Hematopoietic multipotent progenitor cell treated with erythropoietin and hydrocortisone succinate and interleukin-3 and kit ligand, for 4 days (in vitro differentiated cells): ENCODE measurements around the gene NINL.
"Not testable (repeated sequence)": the region's sequence is repeated elsewhere in the genome, so short reads cannot be mapped to it uniquely, and the experiment has no call there.

ENCODE experiments used
- DNase-seq: peaks from one replicate; pipeline ENCODE4 v3.0.0-alpha.2; 2015

Gene NINL

DNA sequence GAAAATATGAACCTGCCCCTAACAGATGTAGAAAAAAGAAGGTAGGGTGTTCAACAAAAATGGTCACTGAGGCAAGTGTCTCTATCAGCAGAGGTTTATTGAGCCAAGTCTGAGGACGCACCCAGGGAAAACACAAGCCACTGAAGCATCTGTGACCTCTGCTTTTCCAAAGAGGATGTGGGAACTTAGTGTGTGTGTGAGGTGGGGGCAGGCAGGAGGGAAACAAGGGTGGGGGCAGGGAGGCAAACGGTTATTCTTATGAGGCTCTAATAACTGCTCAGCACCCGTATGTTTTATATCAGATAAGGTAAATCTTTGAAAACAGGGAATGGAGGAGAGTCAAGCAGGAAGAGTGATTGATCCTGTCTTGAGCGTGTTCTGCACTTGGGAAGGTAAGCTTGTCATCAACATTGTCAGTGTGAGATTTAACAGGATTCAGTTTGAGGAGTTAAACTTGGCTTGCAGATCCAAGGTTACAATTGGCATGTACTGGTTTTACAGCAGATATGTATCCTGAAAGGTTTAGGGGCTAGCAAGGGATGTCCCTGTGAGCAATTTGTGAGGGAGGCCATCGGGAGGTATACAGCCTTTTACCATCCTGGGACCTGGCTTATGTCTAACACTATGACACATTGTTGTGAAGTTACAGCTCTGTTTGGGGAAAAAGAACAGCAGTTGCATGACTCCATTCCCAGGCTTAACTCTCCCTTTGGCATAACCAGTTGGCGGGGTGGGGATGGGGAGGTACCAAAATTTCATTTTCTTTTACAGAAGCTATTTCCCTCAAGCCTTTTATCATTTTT is 33.7 kb downstream of the NINL start:
- no peak for DNase-seq

DNA sequence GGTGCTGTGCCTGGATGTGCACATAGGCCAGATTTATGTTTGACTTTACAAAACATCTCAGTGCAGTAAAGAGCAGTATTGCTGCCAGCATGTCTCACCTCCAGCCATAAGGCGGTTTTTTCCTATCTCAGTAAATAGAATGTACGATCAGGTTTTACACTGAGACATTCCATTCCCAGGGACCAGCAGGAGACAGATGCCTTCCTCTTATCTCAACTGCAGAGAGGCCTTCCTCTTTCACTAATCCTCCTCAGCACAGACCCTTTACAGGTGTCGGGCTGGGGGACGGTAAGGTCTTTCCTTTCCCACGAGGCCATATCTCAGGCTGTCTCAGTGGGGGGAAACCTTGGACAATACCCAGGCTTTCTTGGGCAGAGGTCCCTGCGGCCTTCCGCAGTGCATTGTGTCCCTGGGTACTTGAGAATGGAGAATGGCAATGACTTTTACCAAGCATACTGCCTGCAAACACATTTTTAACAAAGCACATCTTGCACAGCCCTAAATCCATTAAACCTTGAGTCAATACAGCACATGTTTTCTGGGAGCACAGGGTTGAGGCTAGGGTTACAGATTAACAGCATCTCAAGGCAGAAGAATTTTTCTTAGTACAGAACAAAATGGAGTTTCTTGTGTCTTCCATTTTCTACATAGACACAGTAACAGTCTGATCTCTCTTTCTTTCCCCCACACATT is 34.5 kb downstream of the NINL start:
- not testable (repeated sequence) for DNase-seq

DNA sequence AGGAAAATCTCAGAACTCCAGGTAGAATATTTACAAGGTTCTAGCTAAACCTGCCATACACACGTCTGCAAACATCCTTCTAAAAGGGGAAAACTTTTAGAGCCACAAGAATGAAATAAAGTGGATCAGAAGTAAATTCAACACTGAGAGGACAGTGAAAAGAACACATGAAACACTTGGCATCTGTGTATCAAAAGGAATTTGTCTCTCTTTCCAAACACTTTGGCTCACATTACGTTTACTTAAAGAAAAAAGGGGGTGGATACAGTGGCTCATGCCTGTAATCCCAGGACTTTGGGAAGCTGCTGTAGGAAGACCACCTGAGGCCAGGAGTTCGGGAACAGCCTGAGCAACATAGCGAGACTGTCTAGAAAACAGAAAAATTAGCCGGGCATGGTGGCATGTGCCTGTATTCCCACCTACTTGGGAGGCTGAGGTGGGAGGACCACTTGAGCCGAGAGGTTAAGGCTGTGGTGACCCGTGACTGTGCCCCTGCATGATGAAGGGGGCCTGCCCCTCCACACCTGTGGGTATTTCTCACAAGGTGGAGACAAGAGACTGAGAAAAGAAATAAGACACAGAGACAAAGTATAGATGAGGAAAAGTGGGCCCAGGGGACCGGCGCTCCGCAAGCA is 35.4 kb downstream of the NINL start:
- DNase-seq = no peak

DNA sequence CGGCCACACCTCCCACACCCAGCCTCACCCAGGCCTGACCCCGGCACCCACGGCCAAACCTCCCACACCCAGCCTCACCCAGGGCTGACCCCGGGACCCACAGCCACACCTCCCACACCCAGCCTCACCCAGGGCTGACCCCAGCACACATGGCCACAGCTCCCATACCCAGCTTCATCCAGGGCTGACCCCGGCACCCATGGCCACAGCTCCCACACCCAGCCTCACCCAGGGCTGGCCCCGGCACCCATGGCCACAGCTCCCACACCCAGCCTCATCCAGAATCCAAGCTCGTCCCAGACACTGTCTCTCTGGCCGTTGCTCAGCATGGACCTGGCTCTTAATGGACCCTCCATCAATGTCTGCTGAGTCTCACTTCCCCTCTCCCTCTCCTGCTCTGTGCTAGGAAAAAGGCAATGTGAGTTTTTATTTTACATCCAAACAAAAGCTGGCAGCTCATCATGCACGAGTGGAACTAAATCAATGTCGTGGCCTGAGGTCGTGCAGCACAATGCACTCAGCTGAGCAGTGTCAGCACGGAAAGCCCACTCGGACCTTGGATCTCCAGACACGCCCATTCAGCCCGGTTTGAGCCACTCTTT is 36.1 kb downstream of the NINL start:
- no peak for DNase-seq

DNA sequence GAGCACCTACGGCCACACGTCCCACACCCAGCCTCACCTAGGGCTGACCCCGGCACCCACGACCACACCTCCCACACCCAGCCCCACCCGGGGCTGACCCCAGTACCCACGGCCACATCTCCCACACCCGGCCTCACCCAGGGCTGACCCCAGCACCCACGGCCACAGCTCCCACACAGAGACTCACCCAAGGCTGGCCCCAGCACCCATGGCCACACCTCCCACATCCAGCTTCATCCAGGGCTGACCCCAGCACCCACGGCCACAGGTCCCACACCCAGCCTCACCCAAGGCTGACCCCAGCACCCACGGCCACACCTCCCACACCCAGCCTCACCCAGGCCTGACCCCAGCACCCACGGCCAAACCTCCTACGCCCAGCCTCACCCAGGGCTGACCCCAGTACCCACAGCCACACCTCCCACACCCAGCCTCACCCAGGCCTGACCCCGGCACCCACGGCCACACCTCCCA is 36.7 kb downstream of the NINL start:
- no peak for DNase-seq

DNA sequence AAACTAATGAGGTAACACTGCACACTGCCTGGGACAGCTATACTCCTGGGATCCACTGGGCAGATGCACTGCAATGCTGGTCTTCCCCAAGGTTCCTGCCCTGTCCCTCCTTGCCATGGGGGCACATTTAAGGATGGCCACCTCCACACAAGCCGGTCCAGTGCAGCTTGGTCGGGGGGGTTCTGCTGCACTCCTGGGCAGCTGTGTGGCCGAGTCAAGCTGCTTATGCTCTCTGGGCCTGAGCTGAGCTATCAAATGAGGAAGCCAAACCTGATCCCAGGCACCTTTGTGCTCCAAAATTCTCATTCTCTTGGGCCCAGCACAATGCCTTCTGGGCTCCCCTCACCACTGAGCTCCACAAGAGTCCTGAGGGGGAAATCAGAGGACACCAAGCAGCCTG is 37.3 kb downstream of the NINL start:
- DNase-seq = no peak

DNA sequence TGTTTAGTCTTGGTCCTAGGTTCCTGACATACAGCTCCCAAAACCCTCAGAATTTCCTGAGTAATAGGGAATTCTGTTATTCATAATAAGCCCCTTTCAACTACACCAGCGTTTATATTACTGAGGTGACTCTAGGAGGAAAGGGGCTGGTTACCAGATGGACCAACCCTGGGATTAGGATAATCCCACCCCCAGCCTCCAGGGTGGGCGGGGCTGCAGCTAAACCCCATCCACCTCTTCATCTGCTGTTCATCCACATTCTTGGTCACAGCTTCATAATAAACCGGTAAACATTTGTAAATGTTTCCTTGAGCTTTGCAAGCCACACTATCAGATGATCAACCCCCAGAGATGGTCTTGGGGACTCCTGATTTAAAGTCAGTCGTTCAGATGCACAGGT is 38.3 kb downstream of the NINL start:
- DNase-seq = no peak

DNA sequence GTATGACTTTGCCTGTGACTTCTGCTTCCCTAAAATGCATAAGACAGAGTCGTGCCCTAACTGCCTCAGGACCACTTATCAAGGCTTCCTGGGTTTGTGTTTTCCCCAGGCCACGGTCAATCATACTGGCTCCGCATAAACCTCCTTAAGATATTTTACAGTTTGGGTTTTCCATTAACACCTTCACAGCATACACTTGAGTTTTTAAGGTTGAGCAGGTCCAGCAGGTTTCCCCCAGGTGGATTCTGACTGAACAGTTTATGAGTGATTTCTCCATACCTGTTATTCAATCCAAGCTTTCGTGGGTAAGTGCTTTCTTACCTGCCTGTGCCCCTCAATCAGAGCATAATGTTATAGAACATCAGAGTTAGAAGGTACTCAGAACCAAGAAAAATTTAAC is 39.3 kb downstream of the NINL start:
- DNase-seq = no peak

DNA sequence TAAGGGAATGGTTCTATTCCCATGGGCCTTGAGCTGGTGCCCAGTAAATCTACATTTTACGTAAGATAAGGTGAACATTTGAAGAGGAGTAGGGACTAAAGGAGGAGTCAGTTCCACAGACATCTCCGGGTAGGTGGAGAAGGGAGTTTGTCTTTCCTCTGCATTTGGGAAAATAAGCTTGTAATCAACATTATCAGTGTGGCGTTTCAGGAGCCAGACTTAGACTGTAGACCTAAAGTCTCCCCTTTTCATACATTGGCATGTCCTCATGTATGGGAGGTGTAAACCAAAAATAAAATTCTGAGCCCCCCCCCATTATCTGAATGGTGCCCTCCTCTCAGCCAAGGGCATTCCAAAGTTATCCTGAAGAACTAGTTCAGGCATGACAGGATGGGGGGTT is 40.2 kb downstream of the NINL start:
- DNase-seq = no peak

DNA sequence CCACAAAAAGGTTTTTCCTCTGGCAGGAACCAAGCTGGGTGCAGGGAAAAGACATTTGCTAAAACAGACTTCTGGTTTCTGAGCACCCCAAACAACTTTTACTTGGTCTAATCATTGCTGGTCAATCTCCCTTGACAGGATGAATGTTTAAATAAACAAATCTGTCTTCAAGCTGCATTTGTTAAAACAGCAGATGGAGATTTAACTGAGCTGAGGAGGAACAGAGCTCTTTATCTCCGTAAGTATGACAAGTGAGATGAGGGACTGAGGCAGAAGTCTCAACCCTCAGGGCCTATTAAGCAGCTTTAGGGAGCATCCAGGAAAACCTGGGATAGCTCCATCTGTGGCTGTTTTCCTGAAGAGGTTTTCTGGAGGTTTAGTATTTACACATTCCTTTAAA is 40.6 kb downstream of the NINL start:
- DNase-seq = no peak

DNA sequence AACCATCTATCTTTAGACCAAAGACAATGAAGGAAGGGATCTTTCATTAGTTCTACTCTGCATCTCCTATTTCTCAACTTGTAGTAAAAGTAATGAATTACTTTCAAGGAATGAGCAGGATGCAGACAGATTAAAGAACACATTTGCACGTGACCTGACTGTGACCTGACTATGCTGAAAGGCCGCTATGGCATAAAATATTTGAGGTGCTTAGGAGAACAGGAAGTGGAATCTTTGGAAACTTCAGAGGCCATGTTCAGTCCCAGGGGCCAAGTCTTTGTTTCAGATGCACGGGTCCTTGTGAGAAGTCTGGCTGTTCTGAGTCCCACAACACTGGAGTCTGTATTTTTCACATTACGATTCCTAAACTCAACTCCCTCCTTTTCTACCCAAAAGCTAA is 41.0 kb downstream of the NINL start:
- no peak for DNase-seq

DNA sequence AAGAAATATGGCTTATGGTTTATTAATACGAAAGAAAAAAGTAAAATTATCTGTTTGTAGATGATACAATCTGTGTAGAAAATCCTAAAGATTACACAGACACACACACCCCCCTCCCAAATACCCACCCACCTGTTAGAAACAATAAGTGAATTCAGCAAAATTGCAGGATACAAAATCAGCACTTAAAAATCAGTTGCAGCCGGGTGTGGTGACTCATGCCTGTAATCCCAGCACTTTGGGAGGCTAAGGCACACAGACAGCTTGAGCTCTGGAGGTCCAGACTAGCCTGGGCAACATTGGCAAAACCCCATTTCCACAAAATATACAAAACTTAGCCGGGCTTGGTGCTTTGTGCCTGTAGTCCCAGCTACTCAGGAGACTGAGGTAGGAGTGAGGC is 42.3 kb downstream of the NINL start:
- DNase-seq = no peak

DNA sequence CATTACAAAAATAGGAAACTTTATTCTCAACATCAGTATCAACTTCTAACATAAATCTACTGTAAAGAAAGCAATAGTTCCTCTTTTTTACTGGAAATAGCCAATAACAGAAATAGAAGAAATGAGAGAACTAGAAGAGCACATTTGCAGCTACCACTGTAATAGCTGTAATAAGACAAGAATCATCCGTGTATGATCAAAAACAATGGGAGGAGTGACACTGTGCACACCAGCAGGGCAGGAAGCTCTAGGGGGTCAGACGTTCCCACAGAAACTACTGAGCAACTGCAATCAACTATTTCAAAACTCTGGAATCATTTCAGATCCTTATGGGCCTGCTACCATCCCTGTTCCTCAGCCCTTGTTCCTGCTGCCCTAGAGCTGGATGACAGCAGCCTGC is 43.7 kb downstream of the NINL start:
- no peak for DNase-seq

DNA sequence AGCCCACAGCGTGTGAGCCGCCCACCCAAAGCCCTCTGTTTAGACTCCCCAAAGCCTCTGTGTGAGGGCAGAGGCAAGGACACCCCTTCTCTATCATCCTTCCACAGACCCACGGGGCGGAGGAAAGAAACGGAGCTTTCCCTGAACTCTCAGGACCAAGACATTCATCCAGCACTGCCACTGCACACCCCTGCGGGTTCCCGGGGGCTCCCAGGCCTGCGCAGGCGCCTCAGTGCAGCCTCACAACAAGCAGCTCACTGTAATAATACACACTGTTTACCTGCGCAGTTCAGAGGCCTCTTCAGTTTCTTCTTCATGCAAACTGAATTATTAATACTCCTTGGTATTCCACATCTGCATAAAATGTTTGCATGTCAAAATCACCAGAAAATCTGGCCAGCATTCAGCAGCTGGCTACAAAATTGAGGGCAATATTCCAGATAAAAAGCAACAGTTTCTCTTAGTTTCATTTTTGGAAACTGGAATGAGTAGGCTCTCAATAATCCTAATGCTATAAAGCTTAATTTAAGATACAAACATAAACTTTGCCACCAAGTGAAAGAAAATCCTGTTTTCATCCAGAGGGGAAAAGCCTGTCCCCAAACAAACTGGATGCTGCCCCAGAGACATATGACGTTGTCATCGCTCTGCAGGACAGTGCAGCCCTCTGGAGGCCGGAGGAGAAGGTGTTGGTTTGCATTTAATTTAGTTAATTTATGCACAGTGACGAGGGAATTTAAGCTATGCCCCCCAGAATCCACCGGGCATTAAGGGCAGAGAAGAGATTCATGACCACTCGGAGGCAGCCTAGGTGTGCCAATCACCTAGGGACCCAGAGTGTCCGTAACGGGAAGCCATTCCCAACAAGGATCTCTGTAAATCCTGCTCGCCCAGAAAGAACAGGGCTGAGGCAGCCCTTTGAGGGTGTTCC is 45.3 kb downstream of the NINL start:
- DNase-seq = peak; percentile 17

DNA sequence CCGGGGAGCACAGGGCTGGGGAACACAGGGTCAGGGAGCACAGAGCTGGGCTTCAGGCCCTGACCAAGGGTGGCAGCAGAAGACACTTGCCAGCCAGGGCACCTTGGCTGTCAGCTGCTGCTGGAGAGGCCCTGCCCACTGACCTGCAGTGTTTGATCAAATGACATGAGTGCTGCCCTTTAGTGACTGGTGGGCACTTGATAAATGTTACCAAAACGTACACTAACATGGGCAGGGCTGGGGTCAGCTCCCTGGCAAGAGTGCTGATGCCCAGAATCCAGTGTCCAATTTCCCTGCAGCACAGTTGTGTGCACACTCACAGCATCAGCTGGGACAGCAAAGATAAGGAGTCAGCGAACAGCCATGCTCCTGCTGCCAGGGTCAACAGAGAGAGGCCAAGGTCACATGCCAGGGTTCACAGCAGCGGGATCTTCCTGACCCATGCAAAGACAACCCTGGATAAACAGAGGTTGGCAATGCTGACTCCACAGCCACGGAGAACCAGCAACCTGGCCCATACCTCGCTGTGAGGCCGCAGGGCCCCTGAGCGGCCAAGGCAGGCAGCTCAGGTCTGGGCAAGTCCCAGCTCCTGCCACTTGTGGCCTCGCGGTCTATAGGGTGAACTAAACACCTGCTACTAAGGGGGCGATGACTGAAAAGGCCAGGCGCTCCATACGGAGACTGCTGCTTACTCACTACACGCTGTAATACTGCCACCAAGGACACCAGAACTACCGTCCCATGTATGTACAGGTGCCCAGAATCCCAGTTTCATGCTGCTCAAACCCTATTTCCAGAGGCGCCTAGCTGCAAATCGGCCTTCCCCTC is 46.3 kb downstream of the NINL start:
- no peak for DNase-seq

DNA sequence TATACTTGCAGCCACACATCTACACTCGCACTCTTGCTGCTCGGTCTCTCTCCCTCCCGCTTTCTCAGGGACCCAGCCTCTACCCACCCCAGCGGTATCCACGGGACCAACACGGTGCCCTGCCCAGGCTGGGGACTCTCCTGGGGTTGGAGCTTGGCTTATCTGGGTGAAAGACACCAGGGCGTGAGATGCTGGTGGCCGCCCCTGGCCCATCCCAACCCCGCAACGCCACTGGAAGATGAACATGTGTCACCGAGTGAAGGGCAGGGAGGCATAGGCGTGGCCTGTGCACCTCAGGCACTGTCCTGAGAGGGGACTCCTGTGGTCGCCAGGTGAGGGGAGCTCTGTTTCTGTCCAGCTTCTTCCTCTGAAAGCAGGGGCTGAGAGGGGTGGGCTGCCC is 47.4 kb downstream of the NINL start:
- no peak for DNase-seq

DNA sequence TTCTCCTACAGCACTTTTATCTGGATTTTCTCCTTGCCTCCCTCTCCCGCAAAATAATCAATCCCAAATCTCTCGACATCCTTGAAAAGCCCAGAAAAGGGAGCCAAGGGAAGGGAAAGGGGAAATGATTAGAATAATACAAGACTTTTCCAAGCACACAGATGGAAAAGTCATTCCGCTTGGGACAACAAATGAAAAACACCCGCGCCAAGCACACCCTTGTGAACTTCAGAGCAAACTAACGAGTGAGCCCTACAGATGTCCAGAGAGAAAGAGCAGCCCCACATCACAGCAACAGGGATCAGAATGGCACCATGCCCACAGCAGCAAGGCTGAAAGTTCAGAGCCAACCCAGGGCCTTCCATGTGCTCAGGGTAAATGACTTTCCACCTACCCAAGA is 49.6 kb downstream of the NINL start:
- DNase-seq = no peak

DNA sequence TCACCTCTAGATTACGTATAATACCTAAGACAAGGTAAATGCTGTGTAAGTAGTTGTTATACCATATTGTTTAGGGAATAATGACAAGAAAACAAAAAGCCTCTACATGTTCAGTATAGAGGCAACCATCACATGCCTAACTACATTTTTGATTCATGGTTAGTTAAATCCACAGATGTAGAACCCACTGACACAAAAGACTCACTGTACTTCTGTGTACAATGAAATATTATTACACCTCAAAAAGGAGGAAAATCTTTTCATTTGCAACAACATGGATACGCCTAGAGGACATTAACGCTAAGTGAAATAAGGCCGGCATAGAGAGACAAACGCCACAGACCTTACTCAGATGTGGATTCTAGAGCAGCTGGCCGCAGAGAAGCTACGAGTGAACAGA is 50.5 kb downstream of the NINL start:
- no peak for DNase-seq

DNA sequence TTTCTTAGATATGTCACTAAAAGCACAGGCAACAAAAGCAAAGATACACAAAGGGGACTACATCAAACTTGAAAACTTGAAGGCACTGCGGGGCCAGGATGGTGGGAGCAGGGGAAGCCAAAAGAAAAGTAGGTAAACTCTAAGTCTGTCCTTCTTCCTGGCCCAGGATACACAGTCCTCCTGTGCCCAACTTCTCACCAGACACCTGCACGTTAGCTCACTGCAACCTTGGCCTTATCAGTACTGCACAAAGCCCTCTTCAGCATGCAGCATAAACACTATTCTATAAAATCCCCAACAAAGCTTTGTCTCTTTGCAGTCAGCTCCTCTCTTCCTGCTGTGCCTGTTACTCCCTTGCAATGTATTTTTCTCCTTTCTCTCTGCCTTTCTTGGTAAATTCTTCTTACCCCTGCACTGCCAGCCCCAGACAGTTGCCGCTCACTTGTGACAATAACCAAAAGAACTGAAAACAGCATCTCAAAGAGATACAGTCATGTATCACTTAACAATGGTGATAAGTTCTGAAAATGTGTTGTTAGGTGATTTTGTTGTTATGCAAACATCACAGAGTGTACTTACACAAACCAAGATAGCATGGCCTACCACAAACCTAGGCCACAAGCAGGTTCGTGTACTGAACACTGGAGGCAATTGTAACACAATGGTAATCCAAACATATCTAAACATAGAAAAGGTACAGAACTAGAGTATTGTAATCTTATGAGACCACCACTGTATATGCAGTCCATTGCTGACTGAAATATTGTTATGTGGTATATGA is 51.2 kb downstream of the NINL start:
- DNase-seq = no peak

DNA sequence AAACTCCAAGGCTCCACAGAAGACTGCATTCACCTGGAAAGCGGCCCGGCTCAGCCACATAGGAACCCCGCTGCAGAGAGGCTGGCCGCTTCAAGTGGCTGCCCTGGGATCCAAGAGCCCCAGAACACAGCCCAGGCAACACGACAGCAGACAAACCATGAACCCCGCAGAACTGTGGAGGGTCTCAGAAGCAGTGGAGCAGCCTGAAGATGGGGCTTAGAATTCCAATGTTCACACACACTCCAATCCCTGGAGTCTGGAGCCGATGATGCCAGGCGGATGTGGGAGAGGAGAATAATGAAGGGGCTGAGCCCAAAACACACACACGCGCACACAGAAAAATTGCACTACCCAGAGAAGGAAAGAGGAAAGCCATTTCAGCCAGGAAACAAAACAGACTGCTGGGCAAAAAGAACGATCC is 52.4 kb downstream of the NINL start:
- no peak for DNase-seq
